Omental fat pad (tissue), 4 donors: ENCODE results near the gene PRRT1B. TPM values are rescaled to one million over a fixed set of nuclear protein-coding genes. Genes with fewer than 3 reads are reported as not detected.

Source experiments
- ATAC-seq: fragments of 150-250 bp; one replicate; pipeline ENCODE4 v1.9.1; 2016; ENCODE audit warnings: mild to moderate bottlenecking, moderate library complexity; ENCODE audit not compliant: low FRiP score
- DNase-seq: peaks from one replicate; pipeline ENCODE4 v3.0.0-alpha.2; 2019; ENCODE audit warnings: low spot score
- total RNA-seq, 4 donors: library from RNA; depleted of rRNA; stranded (reverse); fragments of >200 nt; gene quantifications; one replicate each; pipeline ENCODE4 v1.1.0, GENCODE V29; 2016
- TF ChIP-seq, protein P1 (sequence below), 3 donors: fragments of 450-650 bp; IDR thresholded peaks; one replicate each; pipeline ENCODE4 v1.5.1; 2016 to 2017; ENCODE audit warnings: antibody characterized with exemption in 3 of 3, mild to moderate bottlenecking in 3 of 3, moderate library complexity in 2 of 3

PRRT1B gene
- total RNA-seq, 4 donors from 2014 or later: not detected

DNA sequence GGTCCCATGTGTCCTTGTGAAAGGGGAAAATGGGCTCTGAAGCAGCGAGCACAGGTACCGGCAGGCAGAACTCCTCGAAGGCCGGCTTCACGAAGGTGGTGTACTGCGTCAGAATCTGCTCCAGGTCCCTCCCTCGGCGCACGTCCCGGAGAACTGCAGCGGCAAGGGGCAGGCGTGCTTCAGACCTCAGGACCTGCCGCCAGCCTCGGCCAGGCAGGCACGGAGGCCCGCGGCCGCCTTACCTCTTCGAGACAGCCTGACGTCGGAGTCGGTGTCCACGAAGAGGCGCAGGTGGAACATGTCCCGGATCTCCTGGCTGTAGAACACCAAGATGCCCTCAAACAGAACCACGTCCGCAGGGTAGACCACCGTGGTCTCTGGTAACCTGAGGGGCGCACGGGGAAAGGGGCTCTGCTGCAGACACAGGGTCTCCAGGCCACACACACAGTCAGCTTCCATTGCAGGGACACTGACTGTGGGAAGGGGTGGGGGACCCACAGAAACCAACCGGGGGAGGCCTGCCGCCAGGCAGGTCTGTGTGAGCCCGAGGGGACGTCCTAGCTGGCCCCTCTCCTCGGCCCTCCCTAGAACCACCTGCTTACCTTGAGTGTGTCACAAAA is 16.3 kb upstream of the PRRT1B start:
- ATAC-seq (no peak), DNase-seq (no peak)
- TF ChIP-seq, protein P1, sequence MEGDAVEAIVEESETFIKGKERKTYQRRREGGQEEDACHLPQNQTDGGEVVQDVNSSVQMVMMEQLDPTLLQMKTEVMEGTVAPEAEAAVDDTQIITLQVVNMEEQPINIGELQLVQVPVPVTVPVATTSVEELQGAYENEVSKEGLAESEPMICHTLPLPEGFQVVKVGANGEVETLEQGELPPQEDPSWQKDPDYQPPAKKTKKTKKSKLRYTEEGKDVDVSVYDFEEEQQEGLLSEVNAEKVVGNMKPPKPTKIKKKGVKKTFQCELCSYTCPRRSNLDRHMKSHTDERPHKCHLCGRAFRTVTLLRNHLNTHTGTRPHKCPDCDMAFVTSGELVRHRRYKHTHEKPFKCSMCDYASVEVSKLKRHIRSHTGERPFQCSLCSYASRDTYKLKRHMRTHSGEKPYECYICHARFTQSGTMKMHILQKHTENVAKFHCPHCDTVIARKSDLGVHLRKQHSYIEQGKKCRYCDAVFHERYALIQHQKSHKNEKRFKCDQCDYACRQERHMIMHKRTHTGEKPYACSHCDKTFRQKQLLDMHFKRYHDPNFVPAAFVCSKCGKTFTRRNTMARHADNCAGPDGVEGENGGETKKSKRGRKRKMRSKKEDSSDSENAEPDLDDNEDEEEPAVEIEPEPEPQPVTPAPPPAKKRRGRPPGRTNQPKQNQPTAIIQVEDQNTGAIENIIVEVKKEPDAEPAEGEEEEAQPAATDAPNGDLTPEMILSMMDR (IDR thresholded peaks at IDR 0.05): no peak

DNA sequence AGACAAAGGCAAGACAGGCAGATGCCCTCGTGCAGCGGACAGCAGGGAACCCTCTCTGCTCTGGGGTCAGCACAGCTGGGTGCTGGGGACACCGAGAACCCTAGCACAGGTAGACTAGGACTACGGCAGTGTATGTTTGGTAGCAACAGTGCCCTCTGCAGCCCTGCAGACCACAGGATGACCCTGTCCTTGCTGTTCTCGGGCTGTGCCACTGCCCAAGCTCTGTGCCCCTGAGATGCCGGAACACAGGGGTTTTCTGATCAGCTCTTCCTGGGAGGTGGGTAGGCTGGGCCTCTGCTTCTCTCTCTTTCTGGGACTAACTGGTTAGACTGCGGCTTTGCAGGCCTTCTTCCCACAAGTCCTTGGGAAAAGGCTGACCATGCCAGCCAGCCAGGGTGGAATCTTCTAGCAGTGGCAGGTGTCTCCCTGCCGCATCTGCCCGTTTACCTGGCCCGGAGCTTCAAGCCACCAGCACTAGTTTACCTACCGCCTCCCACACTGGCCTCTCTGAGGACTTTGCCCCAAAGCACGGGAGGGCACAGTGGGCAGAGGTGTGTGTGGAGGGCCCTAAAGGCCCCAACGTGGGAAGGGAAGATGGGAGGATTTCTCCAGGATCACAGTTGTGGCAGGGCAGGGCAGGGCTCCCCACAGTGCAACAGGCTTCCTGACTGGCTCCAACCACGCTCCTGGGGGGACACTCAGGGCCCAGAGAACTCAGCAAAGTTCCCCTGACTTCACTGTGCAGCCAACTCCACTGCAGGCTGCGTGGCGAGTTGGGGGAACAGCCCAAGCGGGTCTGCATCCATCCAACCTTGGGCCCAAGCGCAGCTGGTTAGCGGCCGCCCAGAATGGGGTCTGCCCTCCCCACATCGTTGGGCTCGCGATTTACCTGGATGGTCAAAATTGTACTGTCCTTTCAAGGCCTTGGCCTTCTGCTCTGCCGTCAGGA is 15.5 kb upstream of the PRRT1B start:
- DNase-seq: no peak
- TF ChIP-seq, protein P1 (IDR thresholded peaks at IDR 0.05): no peak
- ATAC-seq: no peak

DNA sequence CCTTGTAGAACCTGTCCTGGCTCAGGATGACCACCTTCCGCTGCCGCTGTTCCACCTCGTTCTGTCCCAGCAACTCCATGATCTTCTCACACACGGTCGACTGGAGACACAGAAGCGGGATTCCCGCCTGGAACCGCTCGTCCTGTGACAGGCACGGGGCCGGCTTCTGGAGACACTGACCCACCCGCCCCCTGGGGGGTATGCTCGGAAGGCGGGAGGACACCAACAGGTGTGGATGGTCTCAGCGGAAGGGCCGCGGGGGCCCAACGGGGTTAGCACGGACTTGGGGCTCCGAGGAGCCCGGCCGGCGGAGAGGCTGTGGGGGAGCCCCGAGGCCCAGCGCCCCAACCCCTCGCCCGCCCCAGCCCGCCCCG is 14.8 kb upstream of the PRRT1B start:
- TF ChIP-seq, protein P1 (IDR thresholded peaks at IDR 0.05): no peak
- DNase-seq (no peak), ATAC-seq (peak; percentile 50)

DNA sequence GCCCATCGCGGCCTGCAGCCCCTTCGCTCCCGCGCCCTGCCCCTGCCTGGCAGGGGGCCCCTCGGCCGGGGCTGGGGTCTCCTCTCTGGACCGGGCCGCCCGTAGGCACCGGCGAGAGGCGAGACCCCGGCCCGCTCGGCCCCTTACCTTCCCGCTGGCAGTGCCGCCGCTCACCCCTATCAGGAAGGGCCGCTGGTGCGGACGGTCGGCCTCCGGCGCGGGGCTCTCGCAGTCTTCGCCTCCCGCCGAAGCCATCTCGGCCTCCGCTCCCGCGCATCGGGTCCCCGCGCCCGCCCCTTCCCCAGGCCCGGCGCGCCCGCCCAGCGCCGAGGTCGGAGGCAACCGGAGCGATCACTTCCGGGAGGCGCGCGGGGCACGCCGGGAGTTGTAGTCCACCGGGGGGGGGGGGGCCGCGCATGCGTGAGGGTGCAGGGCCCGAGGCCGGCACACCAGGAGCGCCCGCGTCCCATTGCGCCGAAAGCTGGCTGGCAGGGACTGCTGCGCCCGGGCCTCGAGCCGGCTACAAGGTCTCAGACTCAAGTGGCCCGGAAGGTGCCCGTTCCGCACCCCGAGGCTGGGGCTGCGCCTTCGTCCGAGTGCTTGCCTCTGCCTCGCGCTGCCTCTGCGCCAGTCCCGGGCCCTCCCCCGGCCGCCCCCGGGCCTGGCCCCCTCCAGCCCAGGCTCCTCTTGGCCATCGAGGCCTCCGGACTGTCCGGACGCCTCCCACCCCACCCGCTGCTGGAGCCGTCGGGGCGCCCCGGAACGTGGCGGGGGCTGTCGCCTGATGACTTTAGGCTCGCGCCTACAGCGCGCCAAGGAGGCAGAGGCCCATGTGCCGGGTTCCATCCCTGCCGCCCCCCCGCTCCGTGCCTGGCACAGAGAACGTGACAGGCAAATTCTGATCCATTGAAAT is 14.1 kb upstream of the PRRT1B start, which contains the start of gene UCK1:
Gene UCK1, minus strand, starts transcription at position 344 of the 913 bp plus-strand sequence. Its CDS starts 89 bp downstream, at position 255.
- peak; percentile 34 for DNase-seq
- TF ChIP-seq, protein P1 (IDR thresholded peaks at IDR 0.05): no peak
- ATAC-seq: peak; percentile 91

DNA sequence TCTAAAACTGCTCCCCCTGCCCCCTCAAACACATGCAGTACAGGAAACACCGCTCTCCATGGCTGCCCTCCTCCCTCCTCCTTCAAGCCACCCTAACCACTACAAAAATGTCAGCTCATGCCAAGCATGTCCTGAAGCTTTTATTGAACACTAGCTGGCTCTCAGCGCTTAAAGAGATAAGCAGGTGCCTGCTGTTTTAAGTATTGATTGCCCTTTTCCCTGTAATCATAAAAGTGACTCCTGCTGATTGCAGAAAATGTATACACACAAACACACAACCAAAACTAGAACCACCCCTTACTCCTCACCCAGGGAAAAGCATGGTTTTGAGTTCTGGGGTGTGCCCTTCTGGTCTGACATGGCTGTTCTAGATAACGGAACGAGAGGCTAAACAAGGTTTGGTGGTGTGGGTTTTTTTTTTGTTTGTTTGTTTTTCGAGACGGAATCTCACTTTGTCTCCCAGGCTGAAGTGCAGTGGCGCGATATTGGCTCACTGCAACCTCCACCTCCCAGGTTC is 10.5 kb upstream of the PRRT1B start:
- ATAC-seq: no peak
- TF ChIP-seq, protein P1 (IDR thresholded peaks at IDR 0.05): no peak

DNA sequence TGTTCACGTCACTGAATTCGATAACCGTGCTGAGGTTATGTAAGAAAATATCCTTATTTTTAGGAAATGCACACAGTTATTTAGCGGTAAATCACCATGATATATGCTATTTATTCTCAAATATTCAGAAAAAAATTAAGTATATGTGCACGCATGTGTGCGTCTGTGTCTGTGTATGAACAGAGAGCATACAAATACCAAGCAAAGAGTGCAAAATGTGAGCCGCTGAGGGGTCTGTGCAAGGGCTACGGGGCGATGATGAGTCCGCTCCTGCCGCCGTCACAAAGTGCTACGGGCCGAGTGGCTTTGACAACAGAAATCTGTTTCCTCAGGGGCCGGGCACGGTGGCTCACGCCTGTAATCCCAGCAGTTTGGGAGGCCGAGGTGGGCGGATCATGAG is 7.4 kb upstream of the PRRT1B start:
- ATAC-seq (no peak), DNase-seq (no peak)
- TF ChIP-seq, protein P1 (IDR thresholded peaks at IDR 0.05): no peak

More for the DNA sequence above, 10.5 kb upstream of the PRRT1B start:
- no peak for DNase-seq
